Right atrium auricular region (tissue), 2 donors: ENCODE data around the gene OR8K3. TPM values are rescaled to one million over a fixed set of nuclear protein-coding genes. Genes with fewer than 3 reads are reported as not detected.

Source experiments
- DNase-seq: peaks from one replicate; pipeline ENCODE4 v3.0.0-alpha.2; 2019; ENCODE audit warnings: low spot score
- H3K27ac ChIP-seq, 2 donors: fragments of 200-600 bp; sonication (generic); 1 replicate in 1 of 2; 2 replicates in 1 of 2; pipeline ENCODE4 v1.5.1; 2016 to 2019
- H3K27me3 ChIP-seq, 2 donors: fragments of 200-600 bp; sonication (generic); one replicate each; pipeline versions ENCODE4 v1.5.1 to v1.6.0; 2017 to 2019
- H3K36me3 ChIP-seq: fragments of 200-600 bp; sonication (generic); one replicate; pipeline ENCODE4 v1.5.1; 2016
- H3K4me1 ChIP-seq, 2 donors: fragments of 200-600 bp; sonication (generic); one replicate each; pipeline versions ENCODE4 v1.5.1 to v1.6.0; 2017 to 2019
- H3K4me3 ChIP-seq, 2 donors: fragments of 200-600 bp; sonication (generic); 1 replicate in 1 of 2; 2 replicates in 1 of 2; pipeline ENCODE4 v1.5.1; 2017 to 2019; ENCODE audit warnings: mild to moderate bottlenecking in 1 of 2, moderate library complexity in 1 of 2
- H3K9me3 ChIP-seq, 2 donors: fragments of 200-600 bp; sonication (generic); one replicate each; pipeline ENCODE4 v1.5.1; 2019
- CTCF ChIP-seq, 2 donors: fragments of 200-600 bp; sonication (generic); IDR thresholded peaks; one replicate each; pipeline ENCODE4 v1.5.1; 2019; ENCODE audit warnings: antibody characterized with exemption in 2 of 2
- total RNA-seq, 2 donors: library from RNA; depleted of rRNA; stranded (reverse); fragments of >200 nt; gene quantifications; one replicate each; pipeline ENCODE4 v1.1.0, GENCODE V29; 2016

OR8K3 gene
- not detected for total RNA-seq

DNA sequence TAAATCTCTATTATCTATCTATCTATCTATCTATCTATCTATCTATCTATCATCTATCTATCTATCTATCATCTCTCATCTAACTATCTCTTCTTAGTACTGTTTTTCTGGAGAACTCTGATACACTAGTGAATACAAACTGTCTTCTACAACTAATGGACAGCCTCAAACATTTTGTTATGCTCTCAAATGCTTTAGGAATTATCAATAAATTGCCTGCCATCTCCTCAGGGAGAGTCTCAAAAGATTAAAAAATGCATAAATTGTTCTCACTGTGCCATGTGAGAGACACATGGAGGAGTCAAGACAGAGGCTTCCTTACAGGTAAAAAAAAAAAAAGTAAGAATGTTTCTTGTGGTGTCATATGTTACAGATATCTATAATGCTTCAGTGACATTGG lies at the start of gene OR8K3:
Gene OR8K3 (plus strand): TSS at position 301 of the 400 bp plus-strand sequence. CDS start 3,163 bp downstream, outside the sequence.
- DNase-seq = no peak
- no peaks in the 10 kb centered on the region for H3K4me1 ChIP-seq
- no peaks in the 10 kb centered on the region for H3K36me3 ChIP-seq
- no peak within 1 kb of the TSS for H3K4me3 ChIP-seq
- H3K27ac ChIP-seq = no peak within 1 kb of the TSS
- H3K27me3 ChIP-seq = no peaks in the 10 kb centered on the region
- no peak for TF ChIP-seq CTCF (IDR thresholded peaks at IDR 0.05)
- no peaks in the 10 kb centered on the region for H3K9me3 ChIP-seq

GRCh38 chr11:56271092-56271491 lies 43.9 kb upstream of the OR8K3 start:
- Histone ChIP-seq H3K4me3 (no peak overlapping the region), H3K27me3 (no peaks in the 10 kb centered on the region), H3K9me3 (peaks cover 0 to 3% of the 10 kb centered on the region in 2 donors), H3K4me1 (no peaks in the 10 kb centered on the region), H3K36me3 (no peaks in the 10 kb centered on the region), H3K27ac (no peak overlapping the region)
- no peak for DNase-seq
- no peak for TF ChIP-seq CTCF (IDR thresholded peaks at IDR 0.05)

DNA sequence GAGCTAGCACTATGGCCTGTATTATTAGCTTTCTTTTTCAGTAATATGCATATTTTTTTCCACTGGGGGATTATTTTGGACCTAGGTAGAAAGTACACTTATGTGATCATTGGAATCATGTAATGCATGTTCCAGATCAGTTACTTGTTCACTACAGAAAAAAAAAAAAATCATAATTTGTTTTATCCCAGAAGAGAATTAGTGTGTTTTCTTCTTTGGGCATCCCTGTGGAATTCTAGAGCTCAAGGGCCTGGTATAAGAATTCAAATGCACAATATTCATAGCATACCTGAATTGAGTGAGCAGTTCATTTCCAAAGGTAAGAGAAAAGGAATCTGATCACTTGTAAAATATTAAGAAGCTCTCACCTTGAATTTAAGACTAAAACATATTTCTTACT lies 41.1 kb upstream of the OR8K3 start, which contains the start of gene OR5T1:
Gene OR5T1 (plus strand): TSS at position 301 of the 400 bp plus-strand sequence. CDS start 1,485 bp downstream, outside the sequence.
- Histone ChIP-seq H3K9me3 (no peaks in the 10 kb centered on the region), H3K4me3 (no peak within 1 kb of the TSS), H3K36me3 (no peaks in the 10 kb centered on the region), H3K4me1 (no peaks in the 10 kb centered on the region), H3K27ac (no peak within 1 kb of the TSS), H3K27me3 (no peaks in the 10 kb centered on the region)
- DNase-seq = no peak
- no peak for TF ChIP-seq CTCF (IDR thresholded peaks at IDR 0.05)

GRCh38 chr11:56292154-56292553 lies 22.8 kb upstream of the OR8K3 start, which contains the start of gene OR8H1:
Gene OR8H1, minus strand, starts transcription at chr11:56292254. Its CDS starts 1,192 bp downstream, at chr11:56291062.
- Histone ChIP-seq H3K36me3 (no peaks in the 10 kb centered on the region), H3K4me3 (no peak within 1 kb of the TSS), H3K27ac (no peak within 1 kb of the TSS), H3K27me3 (no peaks in the 10 kb centered on the region), H3K4me1 (no peaks in the 10 kb centered on the region), H3K9me3 (no peaks in the 10 kb centered on the region)
- no peak for DNase-seq
- no peak for TF ChIP-seq CTCF (IDR thresholded peaks at IDR 0.05)

- Histone ChIP-seq H3K4me3 (no peak overlapping the region), H3K27me3 (no peaks in the 10 kb centered on the region), H3K36me3 (no peaks in the 10 kb centered on the region), H3K4me1 (no peaks in the 10 kb centered on the region), H3K27ac (no peak overlapping the region), H3K9me3 (no peaks in the 10 kb centered on the region)
- TF ChIP-seq CTCF (IDR thresholded peaks at IDR 0.05) = no peak
- DNase-seq = no peak
Observed at GRCh38 chr11:56296898-56297297, 18.0 kb upstream of the OR8K3 start.

DNA sequence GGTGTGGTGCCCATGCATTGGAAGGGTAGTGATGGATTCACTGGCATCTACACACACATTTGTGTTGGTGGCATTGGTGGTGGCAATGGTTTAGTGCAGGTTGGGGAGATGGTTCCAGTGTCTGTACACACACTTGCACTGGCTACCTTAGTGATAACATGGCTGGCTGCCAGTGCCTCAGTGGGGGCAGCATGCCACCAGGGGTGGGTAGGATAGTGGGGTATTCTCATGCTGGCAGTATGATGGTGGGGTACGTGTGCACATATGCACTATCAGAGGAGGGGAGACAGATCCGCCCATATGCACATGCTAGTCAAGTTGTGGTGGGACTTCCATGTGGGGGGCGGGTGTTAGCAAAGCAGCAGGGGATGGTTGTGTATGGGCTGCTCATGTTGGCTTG lies 7.1 kb upstream of the OR8K3 start:
- Histone ChIP-seq H3K9me3 (peaks cover 0 to 13% of the 10 kb centered on the region in 2 donors), H3K4me3 (no peak overlapping the region), H3K27me3 (no peaks in the 10 kb centered on the region), H3K4me1 (no peaks in the 10 kb centered on the region), H3K36me3 (no peaks in the 10 kb centered on the region), H3K27ac (no peak overlapping the region)
- DNase-seq = no peak
- no peak for TF ChIP-seq CTCF (IDR thresholded peaks at IDR 0.05)
